T-helper 17 cell (primary cell): ENCODE data around the gene MCEMP1. TPM values are rescaled to one million over a fixed set of nuclear protein-coding genes. Genes with fewer than 3 reads are reported as not detected.
"Not testable (repeated sequence)": the region's sequence is repeated elsewhere in the genome, so short reads cannot be mapped to it uniquely, and the experiment has no call there.

ENCODE experiments used
- ATAC-seq: fragments of 150-1000 bp; cut with Tn5 transposase; 2 replicates; pipeline ENCODE4 v1.10.0; 2021; ENCODE audit warnings: mild to moderate bottlenecking, moderate library complexity
- DNase-seq, 3 donors: peaks; one replicate each; pipeline versions ENCODE4 v3.0.0 to v3.0.0-alpha.2; 2020 to 2021
- H3K9me3 ChIP-seq: one replicate; pipeline ENCODE4 v1.7.0; 2013; ENCODE audit warnings: low read length, mild to moderate bottlenecking; ENCODE audit not compliant: control insufficient read depth, poor library complexity, severe bottlenecking
- H3K27ac Mint-ChIP-seq: one replicate; pipeline ENCODE4 v1.8.0; 2022; ENCODE audit warnings: mild to moderate bottlenecking, moderate library complexity, mixed read lengths
- H3K27me3 Mint-ChIP-seq: one replicate; pipeline ENCODE4 v1.8.0; 2022; ENCODE audit warnings: mixed read lengths
- H3K36me3 Mint-ChIP-seq: one replicate; pipeline ENCODE4 v1.8.0; 2022; ENCODE audit warnings: low read depth, mixed read lengths
- H3K4me1 Mint-ChIP-seq: one replicate; pipeline ENCODE4 v1.8.0; 2022; ENCODE audit warnings: mild to moderate bottlenecking, mixed read lengths
- H3K4me3 Mint-ChIP-seq: one replicate; pipeline ENCODE4 v1.8.0; 2022; ENCODE audit warnings: mild to moderate bottlenecking, moderate library complexity, mixed read lengths
- total RNA-seq, 4 donors: library from RNA in 2 of 4; stranded (reverse) in 2 of 4; gene quantifications; one replicate each; pipeline ENCODE4 v1.2.3 and lab custom pipeline; 2022 to 2026

The MCEMP1 gene
- total RNA-seq, 2 donors from 2014 or later: 0.52 to 0.68 TPM

DNA sequence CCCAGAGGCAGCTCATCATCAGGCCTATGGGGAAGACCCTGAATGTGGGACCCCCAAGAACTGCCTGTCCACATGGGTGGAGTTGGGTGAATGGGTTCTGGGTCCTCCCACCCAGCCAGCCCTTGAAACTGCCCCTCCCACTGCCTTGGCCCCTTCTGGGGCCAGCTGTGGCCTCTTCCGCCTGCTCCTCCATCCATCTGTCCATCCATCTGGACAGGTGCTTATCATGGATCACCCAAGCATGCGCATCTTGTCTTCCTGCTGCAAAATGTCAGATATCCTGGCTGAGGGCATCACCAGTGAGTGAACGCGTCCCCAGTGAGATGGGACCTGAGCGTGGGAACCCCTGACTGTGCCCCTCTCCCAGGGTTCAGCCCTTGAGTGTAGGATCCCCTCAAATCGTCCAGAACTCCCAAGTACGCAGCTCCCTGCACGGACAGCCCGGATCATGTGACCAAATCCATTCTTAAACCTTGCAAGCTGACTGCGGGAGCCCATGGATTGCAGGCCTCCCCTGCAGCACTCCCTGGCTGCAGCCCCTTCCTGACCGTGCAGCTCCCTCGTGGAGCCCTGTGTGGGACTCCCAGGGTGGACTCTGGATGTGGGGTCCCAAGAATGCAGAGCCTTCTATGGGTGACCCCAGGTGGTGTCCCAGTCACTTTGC, 38.0 kb upstream of the MCEMP1 start:
- no peaks in the 10 kb centered on the region for H3K9me3 ChIP-seq
- no peaks in the 10 kb centered on the region for H3K27me3 Mint-ChIP-seq
- peaks cover 14% of the 10 kb centered on the region for H3K4me1 Mint-ChIP-seq
- DNase-seq (no peak), ATAC-seq (no peak)
- H3K4me3 Mint-ChIP-seq: no peak overlapping the region
- H3K27ac Mint-ChIP-seq: peak overlapping the region; percentile 83
- H3K36me3 Mint-ChIP-seq: peaks cover 6% of the 10 kb centered on the region

DNA sequence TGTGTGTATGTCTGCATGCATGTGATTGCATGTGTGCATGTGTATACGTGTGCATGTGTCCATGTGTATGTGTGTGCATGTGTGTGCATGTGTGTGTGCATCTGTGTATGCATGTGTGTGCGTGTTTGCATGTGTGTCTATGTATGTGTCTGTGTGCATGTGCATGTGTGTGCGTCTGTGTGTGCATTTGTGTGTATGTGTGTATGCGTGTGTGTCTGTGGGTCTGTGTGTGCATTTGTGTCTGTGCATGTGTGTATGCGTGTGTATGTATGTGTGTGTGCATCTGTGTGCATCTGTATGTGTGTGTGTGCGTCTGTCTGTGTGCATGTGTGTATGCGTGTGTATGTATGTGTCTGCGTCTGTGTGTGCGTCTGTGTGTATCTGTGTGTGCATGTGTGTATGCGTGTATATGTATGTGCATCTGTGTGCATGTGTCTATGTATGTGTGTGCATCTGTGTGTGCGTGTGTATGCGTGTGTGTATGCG, 37.0 kb upstream of the MCEMP1 start:
- no peak for ATAC-seq
- no peaks in the 10 kb centered on the region for H3K9me3 ChIP-seq
- no peak for DNase-seq
- H3K27me3 Mint-ChIP-seq: no peaks in the 10 kb centered on the region
- peaks cover 6% of the 10 kb centered on the region for H3K36me3 Mint-ChIP-seq
- H3K4me3 Mint-ChIP-seq: no peak overlapping the region
- H3K27ac Mint-ChIP-seq: no peak overlapping the region
- peaks cover 11% of the 10 kb centered on the region for H3K4me1 Mint-ChIP-seq

GRCh38 chr19:7640803-7641202, 36.1 kb upstream of the MCEMP1 start:
- Mint-ChIP-seq H3K36me3 (peaks cover 9% of the 10 kb centered on the region), H3K4me3 (no peak overlapping the region), H3K27me3 (no peaks in the 10 kb centered on the region), H3K4me1 (peaks cover 13% of the 10 kb centered on the region), H3K27ac (no peak overlapping the region)
- DNase-seq (no peak), ATAC-seq (no peak)
- no peaks in the 10 kb centered on the region for H3K9me3 ChIP-seq

- peaks cover 10% of the 10 kb centered on the region for H3K36me3 Mint-ChIP-seq
- H3K4me1 Mint-ChIP-seq: peaks cover 14% of the 10 kb centered on the region
- H3K27me3 Mint-ChIP-seq: no peaks in the 10 kb centered on the region
- ATAC-seq (no peak), DNase-seq (no peak)
- no peak overlapping the region for H3K27ac Mint-ChIP-seq
- no peak overlapping the region for H3K4me3 Mint-ChIP-seq
- no peaks in the 10 kb centered on the region for H3K9me3 ChIP-seq
Observed at GRCh38 chr19:7641290-7642276, 35.3 kb upstream of the MCEMP1 start.

DNA sequence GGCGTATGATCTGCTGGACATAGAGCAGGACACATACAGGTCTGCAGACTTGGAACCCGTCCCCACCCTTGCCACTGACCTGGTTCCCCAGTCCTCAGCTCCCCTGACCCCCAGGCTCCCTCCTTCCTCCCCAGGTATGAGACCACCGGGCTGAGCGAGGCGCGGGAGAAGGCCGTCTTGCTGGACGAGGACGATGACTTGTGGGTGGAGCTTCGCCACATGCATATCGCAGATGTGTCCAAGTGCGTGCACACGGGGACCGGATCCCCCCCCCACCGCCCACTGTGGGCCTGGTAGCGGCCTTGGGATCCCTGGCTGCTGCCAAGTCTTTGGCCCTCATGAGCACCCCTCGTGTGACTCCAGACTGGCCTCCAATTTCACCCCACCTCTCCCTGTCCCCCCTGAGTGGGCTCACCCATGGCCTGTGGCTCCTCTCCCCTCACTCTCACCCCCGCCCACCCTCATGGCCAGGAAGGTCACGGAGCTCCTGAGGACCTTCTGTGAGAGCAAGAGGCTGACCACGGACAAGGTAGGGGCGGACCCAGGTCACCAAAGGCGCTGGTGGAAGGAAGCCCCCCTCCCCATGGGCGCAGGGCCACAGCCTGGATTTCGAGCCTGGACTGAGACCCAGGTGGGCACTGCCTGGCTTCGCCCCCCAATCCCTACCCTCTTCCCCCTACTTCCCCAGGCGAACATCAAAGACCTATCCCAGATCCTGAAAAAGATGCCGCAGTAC, 34.4 kb upstream of the MCEMP1 start:
- H3K9me3 ChIP-seq: no peaks in the 10 kb centered on the region
- Mint-ChIP-seq H3K36me3 (peaks cover 10% of the 10 kb centered on the region), H3K4me3 (no peak overlapping the region), H3K4me1 (peaks cover 14% of the 10 kb centered on the region), H3K27me3 (no peaks in the 10 kb centered on the region), H3K27ac (no peak overlapping the region)
- DNase-seq (no peak), ATAC-seq (no peak)

DNA sequence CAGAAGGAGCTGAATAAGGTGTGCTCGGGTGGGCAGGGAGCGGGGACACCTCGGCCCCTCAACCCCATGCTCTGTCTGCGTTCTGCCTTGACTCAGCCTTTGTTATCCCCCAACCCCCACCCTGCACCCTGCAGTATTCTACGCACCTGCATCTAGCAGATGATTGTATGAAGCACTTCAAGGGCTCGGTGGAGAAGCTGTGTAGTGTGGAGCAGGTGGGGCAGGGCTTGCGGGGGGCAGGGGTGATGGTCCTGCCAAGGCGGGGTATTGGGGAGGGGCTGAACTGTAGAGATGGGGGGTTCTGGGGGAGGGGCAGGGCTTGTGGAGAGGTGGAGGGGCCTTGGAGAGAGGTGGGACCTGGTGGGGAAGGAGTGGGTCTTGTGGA, 33.9 kb upstream of the MCEMP1 start:
- ATAC-seq: no peak
- no peak overlapping the region for H3K27ac Mint-ChIP-seq
- DNase-seq: no peak

DNA sequence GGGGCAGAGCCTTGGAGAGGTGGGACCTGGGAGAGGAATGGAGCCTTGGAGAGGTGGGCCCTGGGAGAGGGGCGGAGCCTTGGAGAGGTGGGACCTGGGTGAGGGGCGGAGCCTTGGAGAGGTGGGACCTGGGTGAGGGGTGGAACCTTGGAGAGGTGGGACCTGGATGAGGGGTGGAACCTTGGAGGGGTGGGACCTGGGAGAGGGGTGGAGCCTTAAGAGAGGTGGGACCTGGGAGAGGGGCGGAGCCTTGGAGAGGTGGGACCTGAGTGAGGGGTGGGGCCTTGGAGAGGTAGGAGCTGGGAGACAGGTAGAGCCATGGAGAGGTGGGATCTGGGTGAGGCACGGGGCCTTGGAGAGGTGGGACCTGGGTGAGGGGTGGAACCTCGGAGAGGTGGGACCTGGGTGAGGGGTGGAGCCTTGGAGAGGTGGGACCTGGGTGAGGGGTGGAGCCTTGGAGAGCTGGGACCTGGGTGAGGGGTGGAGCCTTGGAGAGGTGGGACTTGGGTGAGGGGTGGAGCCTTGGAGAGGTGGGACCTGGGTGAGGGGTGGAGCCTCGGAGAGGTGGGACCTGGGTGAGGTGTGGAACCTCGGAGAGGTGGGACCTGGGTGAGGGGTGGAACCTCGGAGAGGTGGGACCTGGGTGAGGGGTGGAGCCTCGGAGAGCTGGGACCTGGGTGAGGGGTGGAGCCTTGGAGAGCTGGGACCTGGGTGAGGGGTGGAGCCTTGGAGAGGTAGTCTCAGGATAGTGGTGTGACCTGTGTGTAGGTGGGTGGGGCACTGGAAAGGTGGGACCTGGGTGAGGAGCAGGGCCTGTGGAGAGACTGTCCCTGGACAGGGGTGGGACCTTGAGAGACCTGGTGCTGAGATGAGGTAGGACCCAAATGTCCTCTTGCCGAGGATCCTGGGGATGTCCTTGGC, 33.0 kb upstream of the MCEMP1 start:
- not testable (repeated sequence) for H3K27me3 Mint-ChIP-seq, H3K4me3 Mint-ChIP-seq, H3K9me3 ChIP-seq, DNase-seq
- ATAC-seq: peak; percentile 46
- peaks cover 14% of the 10 kb centered on the region for H3K4me1 Mint-ChIP-seq
- H3K36me3 Mint-ChIP-seq: peaks cover 10% of the 10 kb centered on the region
- peak overlapping the region; percentile 57 for H3K27ac Mint-ChIP-seq

More for the DNA sequence above, 33.9 kb upstream of the MCEMP1 start:
- peaks cover 14% of the 10 kb centered on the region for H3K4me1 Mint-ChIP-seq
- H3K27me3 Mint-ChIP-seq: no peaks in the 10 kb centered on the region
- no peak overlapping the region for H3K4me3 Mint-ChIP-seq
- H3K9me3 ChIP-seq: no peaks in the 10 kb centered on the region
- peaks cover 10% of the 10 kb centered on the region for H3K36me3 Mint-ChIP-seq

- Mint-ChIP-seq H3K4me1 (peaks cover 14% of the 10 kb centered on the region), H3K27ac (no peak overlapping the region), H3K4me3 (no peak overlapping the region), H3K36me3 (peaks cover 10% of the 10 kb centered on the region), H3K27me3 (no peaks in the 10 kb centered on the region)
- DNase-seq (no peak), ATAC-seq (no peak)
- no peaks in the 10 kb centered on the region for H3K9me3 ChIP-seq
Observed at GRCh38 chr19:7644550-7644877, 32.4 kb upstream of the MCEMP1 start.

- Mint-ChIP-seq H3K4me3 (no peak overlapping the region), H3K27ac (no peak overlapping the region), H3K27me3 (no peaks in the 10 kb centered on the region), H3K36me3 (peaks cover 6% of the 10 kb centered on the region), H3K4me1 (peaks cover 7% of the 10 kb centered on the region)
- no peaks in the 10 kb centered on the region for H3K9me3 ChIP-seq
- ATAC-seq (no peak), DNase-seq (no peak)
Observed at GRCh38 chr19:7645163-7645562, 31.7 kb upstream of the MCEMP1 start.

DNA sequence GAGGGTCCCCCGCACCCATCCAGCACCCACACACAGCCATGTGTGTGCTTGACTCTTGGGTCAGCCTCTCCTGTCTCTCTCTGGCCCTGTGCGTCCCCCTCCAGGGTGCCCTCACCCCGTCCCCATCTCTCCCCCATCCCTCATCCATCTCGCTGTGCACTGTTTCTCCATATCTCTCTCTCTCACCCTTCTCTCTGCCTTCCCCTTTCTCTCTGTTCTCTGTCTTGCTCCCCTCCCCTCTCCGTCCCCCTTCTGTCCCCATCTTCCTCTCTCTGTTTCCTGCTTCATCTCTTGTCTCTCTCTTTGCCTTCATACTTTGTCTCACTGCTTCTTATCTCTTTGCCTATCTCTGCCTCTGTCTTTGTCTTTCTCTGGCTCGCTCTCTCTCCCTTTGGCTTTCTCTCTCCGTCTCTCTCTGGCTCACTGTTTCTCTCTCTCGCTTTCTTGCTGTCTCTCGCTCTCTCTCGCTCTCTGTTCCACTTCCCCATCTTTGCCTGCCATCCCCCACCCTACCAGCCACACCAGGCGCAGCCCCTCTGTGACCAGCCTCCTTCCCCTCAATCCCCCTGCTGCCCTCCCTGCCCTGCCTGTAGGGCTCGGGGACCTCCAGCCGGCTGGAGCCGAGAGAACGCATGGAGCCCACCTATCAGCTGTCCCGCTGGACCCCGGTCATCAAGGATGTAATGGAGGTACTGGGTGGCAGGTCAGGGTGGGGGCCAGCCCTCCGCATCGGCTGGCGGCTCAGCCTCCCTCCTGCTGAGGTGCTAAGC, 31.0 kb upstream of the MCEMP1 start:
- Mint-ChIP-seq H3K27ac (no peak overlapping the region), H3K36me3 (peaks cover 4% of the 10 kb centered on the region), H3K4me3 (no peak overlapping the region), H3K27me3 (no peaks in the 10 kb centered on the region), H3K4me1 (peaks cover 7% of the 10 kb centered on the region)
- H3K9me3 ChIP-seq: no peaks in the 10 kb centered on the region
- DNase-seq (no peak), ATAC-seq (no peak)

GRCh38 chr19:7646426-7646700, 30.5 kb upstream of the MCEMP1 start:
- H3K27me3 Mint-ChIP-seq: no peaks in the 10 kb centered on the region
- ATAC-seq: no peak
- H3K27ac Mint-ChIP-seq: no peak overlapping the region
- DNase-seq: no peak
- peaks cover 7% of the 10 kb centered on the region for H3K4me1 Mint-ChIP-seq
- H3K36me3 Mint-ChIP-seq: peaks cover 4% of the 10 kb centered on the region
- no peaks in the 10 kb centered on the region for H3K9me3 ChIP-seq
- H3K4me3 Mint-ChIP-seq: no peak overlapping the region

- H3K27me3 Mint-ChIP-seq: no peaks in the 10 kb centered on the region
- no peaks in the 10 kb centered on the region for H3K9me3 ChIP-seq
- no peak overlapping the region for H3K27ac Mint-ChIP-seq
- H3K4me1 Mint-ChIP-seq: peaks cover 7% of the 10 kb centered on the region
- H3K4me3 Mint-ChIP-seq: no peak overlapping the region
- DNase-seq: no peak
- no peak for ATAC-seq
- H3K36me3 Mint-ChIP-seq: peaks cover 4% of the 10 kb centered on the region
Observed at GRCh38 chr19:7647156-7647555, 29.7 kb upstream of the MCEMP1 start.
